ENCODE measurements around the gene CELF4. TPM values are rescaled to one million over a fixed set of nuclear protein-coding genes. Genes with fewer than 3 reads are reported as not detected.

CELF4 gene
- total and polyA plus RNA-seq, 7 donors, result 0.60 to 5.0 (median 1.8) TPM; not detected in 1

GRCh38 chr18:37511721-37512298 lies 53.8 kb downstream of the CELF4 start:
- H3K4me3 ChIP-seq, result no peak overlapping the region
- no peaks in the 10 kb centered on the region for H3K9me3 ChIP-seq
- no peaks in the 10 kb centered on the region for H3K36me3 ChIP-seq
- WGBS, 2 donors, result 65 to 68% methylated on average over 9 of the region's 9 CpGs
- TF ChIP-seq CTCF (IDR thresholded peaks at IDR 0.05) (no peak), POLR2A (IDR thresholded peaks at IDR 0.05) (no peak), POLR2AphosphoS5 (IDR thresholded peaks at IDR 0.05) (no peak), EP300 (IDR thresholded peaks at IDR 0.05) (no peak)
- no peaks in the 10 kb centered on the region for H3K4me1 ChIP-seq
- no peak for DNase-seq
- intact Hi-C loops (cut with DNase I), result no loop called here
- H3K27ac ChIP-seq, result no peak overlapping the region
- H3K27me3 ChIP-seq, result peaks cover 0 to 6% (median 0%) of the 10 kb centered on the region in 3 donors

- Histone ChIP-seq H3K27ac (no peak overlapping the region), H3K36me3 (no peaks in the 10 kb centered on the region), H3K4me1 (no peaks in the 10 kb centered on the region), H3K27me3 (peaks cover 0 to 6% (median 0%) of the 10 kb centered on the region in 3 donors), H3K9me3 (no peaks in the 10 kb centered on the region), H3K4me3 (no peak overlapping the region)
- WGBS, 2 donors, result 48 to 92% methylated on average over 1 of the region's 1 CpG
- intact Hi-C loops (cut with DNase I), result no loop called here
- TF ChIP-seq CTCF (IDR thresholded peaks at IDR 0.05), result no peak
- no peak for TF ChIP-seq POLR2AphosphoS5 (IDR thresholded peaks at IDR 0.05)
- no peak for TF ChIP-seq EP300 (IDR thresholded peaks at IDR 0.05)
- no peak for TF ChIP-seq POLR2A (IDR thresholded peaks at IDR 0.05)
- no peak for DNase-seq
Measured at GRCh38 chr18:37509600-37509999, 56.0 kb downstream of the CELF4 start.

GRCh38 chr18:37508207-37508606 lies 57.4 kb downstream of the CELF4 start:
- Histone ChIP-seq H3K36me3 (no peaks in the 10 kb centered on the region), H3K4me1 (no peaks in the 10 kb centered on the region), H3K27ac (no peak overlapping the region), H3K4me3 (no peak overlapping the region), H3K27me3 (peaks cover 0 to 4% (median 0%) of the 10 kb centered on the region in 3 donors), H3K9me3 (no peaks in the 10 kb centered on the region)
- TF ChIP-seq POLR2AphosphoS5 (IDR thresholded peaks at IDR 0.05), result no peak
- DNase-seq, result no peak
- 63 to 77% methylated on average over 3 of the region's 3 CpGs for WGBS, 2 donors
- intact Hi-C loops (cut with DNase I), result no loop called here

- Histone ChIP-seq H3K27ac (no peak overlapping the region), H3K36me3 (no peaks in the 10 kb centered on the region), H3K4me3 (no peak overlapping the region), H3K27me3 (no peaks in the 10 kb centered on the region), H3K9me3 (no peaks in the 10 kb centered on the region), H3K4me1 (no peaks in the 10 kb centered on the region)
- 37 to 52% methylated on average over 2 of the region's 2 CpGs for WGBS, 2 donors
- DNase-seq, result no peak
- TF ChIP-seq POLR2AphosphoS5 (IDR thresholded peaks at IDR 0.05) (no peak), CTCF (IDR thresholded peaks at IDR 0.05) (no peak), EP300 (IDR thresholded peaks at IDR 0.05) (no peak), POLR2A (IDR thresholded peaks at IDR 0.05) (no peak)
- intact Hi-C loops (cut with DNase I), result no loop called here
Measured at GRCh38 chr18:37507239-37507638, 58.4 kb downstream of the CELF4 start.

GRCh38 chr18:37506001-37506400 lies 59.6 kb downstream of the CELF4 start:
- Histone ChIP-seq H3K4me3 (no peak overlapping the region), H3K27ac (no peak overlapping the region), H3K9me3 (no peaks in the 10 kb centered on the region), H3K27me3 (no peaks in the 10 kb centered on the region), H3K36me3 (no peaks in the 10 kb centered on the region), H3K4me1 (no peaks in the 10 kb centered on the region)
- TF ChIP-seq EP300 (IDR thresholded peaks at IDR 0.05) (no peak), POLR2AphosphoS5 (IDR thresholded peaks at IDR 0.05) (no peak), CTCF (IDR thresholded peaks at IDR 0.05) (no peak), POLR2A (IDR thresholded peaks at IDR 0.05) (no peak)
- intact Hi-C loops (cut with DNase I), result no loop called here
- 76 to 84% methylated on average over 9 of the region's 9 CpGs for WGBS, 2 donors
- no peak for DNase-seq
